Immature natural killer cell (primary cell): ENCODE measurements around the gene SGIP1. TPM values are rescaled to one million over a fixed set of nuclear protein-coding genes. Genes with fewer than 3 reads are reported as not detected.

Source experiments
- DNase-seq, 3 donors: peaks; one replicate each; pipeline ENCODE4 v3.0.0; 2022; ENCODE audit warnings: mixed read lengths in 1 of 3
- H3K27ac Mint-ChIP-seq, 6 donors: one replicate each; pipeline ENCODE4 v1.8.0; 2020; ENCODE audit warnings: mixed read lengths in 6 of 6, mild to moderate bottlenecking in 5 of 6, inconsistent platforms in 4 of 6, moderate library complexity in 3 of 6
- H3K27me3 Mint-ChIP-seq, 3 donors: one replicate each; pipeline ENCODE4 v1.8.0; 2020 to 2021; ENCODE audit warnings: low read depth in 3 of 3, mild to moderate bottlenecking in 3 of 3, mixed read lengths in 3 of 3, moderate library complexity in 3 of 3, inconsistent platforms in 1 of 3
- H3K36me3 Mint-ChIP-seq, 3 donors: one replicate each; pipeline ENCODE4 v1.8.0; 2020; ENCODE audit warnings: mixed read lengths in 3 of 3, inconsistent platforms in 2 of 3, mild to moderate bottlenecking in 2 of 3
- H3K4me1 Mint-ChIP-seq, 2 donors: one replicate each; pipeline ENCODE4 v1.8.0; 2020; ENCODE audit warnings: inconsistent platforms in 2 of 2, mild to moderate bottlenecking in 2 of 2, mixed read lengths in 2 of 2, moderate library complexity in 1 of 2
- H3K4me3 Mint-ChIP-seq, 5 donors: one replicate each; pipeline ENCODE4 v1.8.0; 2020; ENCODE audit warnings: mild to moderate bottlenecking in 5 of 5, mixed read lengths in 5 of 5, inconsistent platforms in 3 of 5, moderate library complexity in 3 of 5
- H3K9me3 Mint-ChIP-seq, 6 donors: one replicate each; pipeline ENCODE4 v1.8.0; 2020; ENCODE audit warnings: mild to moderate bottlenecking in 6 of 6, mixed read lengths in 6 of 6, inconsistent platforms in 4 of 6, moderate library complexity in 3 of 6
- polyA plus RNA-seq, 3 donors: library from polyadenylated mRNA; unstranded; fragments of 300-500 nt; fragmentation: Illumina TruSeq; gene quantifications; one replicate each; pipeline ENCODE4 v1.2.3, GENCODE V29; 2021

Gene SGIP1
- polyA plus RNA-seq, 3 donors from 2014 or later, result not detected

DNA sequence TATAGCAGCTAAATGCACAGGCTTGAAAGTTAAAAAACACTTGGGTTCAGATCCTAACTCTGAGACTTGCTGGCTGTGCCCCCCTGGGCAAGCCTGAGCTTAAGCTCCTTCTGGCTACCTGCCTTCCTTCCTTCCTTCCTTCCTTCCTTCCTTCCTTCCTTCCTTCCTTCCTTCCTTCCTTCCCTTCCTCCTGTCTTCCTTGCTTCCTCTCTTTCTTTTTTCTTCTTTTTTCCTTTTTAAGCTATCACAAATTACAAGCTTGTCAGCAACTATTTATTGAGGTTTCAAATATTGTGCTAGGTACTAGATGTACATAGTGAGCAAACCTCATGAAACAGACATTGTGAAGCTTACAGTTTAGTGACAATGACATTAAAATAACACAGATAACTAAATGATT lies 15.1 kb downstream of the SGIP1 start:
- H3K27me3 Mint-ChIP-seq, result peaks cover 0 to 6% (median 5%) of the 10 kb centered on the region in 3 donors
- DNase-seq, result no peak
- peaks cover 0 to 3% (median under 1%) of the 10 kb centered on the region in 6 donors for H3K9me3 Mint-ChIP-seq
- peaks cover 0 to 4% of the 10 kb centered on the region in 2 donors for H3K4me1 Mint-ChIP-seq
- no peak overlapping the region for H3K4me3 Mint-ChIP-seq
- H3K36me3 Mint-ChIP-seq, result no peaks in the 10 kb centered on the region
- H3K27ac Mint-ChIP-seq, result no peak overlapping the region

DNA sequence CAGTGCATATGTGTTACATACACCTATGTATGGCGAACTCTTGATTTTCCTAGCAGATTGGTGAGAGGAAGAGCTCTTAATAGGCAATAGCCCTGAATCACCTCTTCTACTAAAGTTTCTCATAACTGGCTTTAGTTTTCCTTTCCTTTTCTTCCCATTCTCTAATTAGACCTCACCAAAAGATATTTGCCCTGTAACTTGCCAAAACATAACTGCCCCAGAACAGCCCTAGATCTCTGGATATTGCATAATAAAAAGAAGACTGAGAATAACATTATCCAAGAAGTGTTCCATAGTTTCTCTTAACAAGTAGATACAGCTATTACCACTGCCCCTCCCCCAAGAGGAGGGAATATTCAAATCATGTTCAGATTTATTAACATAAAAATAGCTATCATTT lies 16.3 kb downstream of the SGIP1 start:
- Mint-ChIP-seq H3K4me3 (no peak overlapping the region), H3K36me3 (no peaks in the 10 kb centered on the region), H3K9me3 (peaks cover 0 to 3% (median under 1%) of the 10 kb centered on the region in 6 donors), H3K4me1 (peaks cover 0 to 4% of the 10 kb centered on the region in 2 donors), H3K27me3 (peaks cover 2 to 7% (median 6%) of the 10 kb centered on the region in 3 donors), H3K27ac (no peak overlapping the region)
- DNase-seq, result no peak

DNA sequence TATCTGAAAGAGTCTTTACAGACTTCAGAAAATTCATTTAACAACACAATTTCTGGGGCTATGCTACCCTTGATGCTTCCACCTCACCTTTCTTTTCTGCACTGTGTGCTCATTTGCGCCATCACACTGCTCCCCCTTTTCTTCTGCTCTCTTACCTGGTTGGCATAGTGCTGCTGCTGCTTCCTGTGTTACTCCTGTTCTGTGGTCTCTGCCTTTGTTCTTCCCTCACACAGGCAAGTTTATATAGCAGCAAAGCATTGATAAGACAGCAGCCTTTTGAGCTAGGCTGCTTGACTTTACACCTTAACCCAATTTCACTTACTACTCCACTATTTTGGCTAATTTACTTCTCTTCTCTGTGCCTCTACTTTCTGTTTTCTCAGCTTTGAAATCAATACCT lies 18.3 kb downstream of the SGIP1 start:
- no peak overlapping the region for H3K4me3 Mint-ChIP-seq
- no peak overlapping the region for H3K27ac Mint-ChIP-seq
- no peaks in the 10 kb centered on the region for H3K36me3 Mint-ChIP-seq
- peaks cover 2 to 10% (median 7%) of the 10 kb centered on the region in 3 donors for H3K27me3 Mint-ChIP-seq
- peaks cover 0 to 3% (median 2%) of the 10 kb centered on the region in 6 donors for H3K9me3 Mint-ChIP-seq
- no peak for DNase-seq
- peaks cover 0 to 4% of the 10 kb centered on the region in 2 donors for H3K4me1 Mint-ChIP-seq

DNA sequence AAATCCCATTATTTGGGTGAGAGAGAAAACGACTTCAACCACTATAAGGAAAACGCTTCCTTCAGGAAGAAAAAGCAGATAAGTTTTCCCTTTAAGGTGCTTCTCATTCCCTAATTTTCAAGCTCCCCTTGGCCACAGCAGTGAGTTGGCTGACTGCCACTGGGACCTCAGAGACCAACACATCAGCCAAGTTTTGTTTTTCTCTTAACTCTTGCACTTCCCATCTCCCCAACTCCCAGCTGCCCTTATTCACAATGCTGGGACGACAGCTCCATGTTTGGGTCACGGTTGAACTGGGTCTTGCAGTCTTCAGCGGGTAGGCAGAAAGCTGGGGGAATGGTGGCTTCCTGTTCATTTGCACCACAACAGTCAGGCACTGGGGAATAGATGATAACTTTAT lies 18.9 kb downstream of the SGIP1 start:
- Mint-ChIP-seq H3K4me1 (peaks cover 0 to 4% of the 10 kb centered on the region in 2 donors), H3K27ac (no peak overlapping the region), H3K9me3 (peaks cover 0 to 3% (median 0%) of the 10 kb centered on the region in 6 donors), H3K27me3 (peaks cover 2 to 8% (median 4%) of the 10 kb centered on the region in 3 donors), H3K36me3 (no peaks in the 10 kb centered on the region), H3K4me3 (no peak overlapping the region)
- DNase-seq, result no peak

DNA sequence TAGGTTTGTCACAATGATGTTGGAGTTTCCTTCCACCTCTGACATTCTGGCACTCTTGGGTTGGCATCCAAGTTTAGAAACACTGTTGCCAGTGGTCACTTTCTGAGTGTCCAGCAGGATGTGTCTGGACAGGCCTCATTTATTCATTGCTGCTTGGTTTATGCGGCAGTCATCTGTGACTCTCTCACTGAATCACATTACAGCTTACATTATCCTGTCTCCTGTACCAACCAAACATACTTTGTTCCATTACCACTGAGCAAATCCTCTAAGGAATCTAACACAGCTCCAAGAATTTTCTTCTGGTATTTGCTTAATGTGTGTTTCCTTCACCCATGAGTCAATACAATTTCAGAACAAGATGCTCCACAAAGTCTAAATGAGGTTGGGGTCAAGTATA lies 19.9 kb downstream of the SGIP1 start:
- Mint-ChIP-seq H3K27me3 (peaks cover 2 to 8% (median 4%) of the 10 kb centered on the region in 3 donors), H3K36me3 (no peaks in the 10 kb centered on the region), H3K9me3 (peaks cover 0 to 3% (median 0%) of the 10 kb centered on the region in 6 donors), H3K4me3 (no peak overlapping the region), H3K27ac (no peak overlapping the region), H3K4me1 (peaks cover 0 to 4% of the 10 kb centered on the region in 2 donors)
- no peak for DNase-seq

DNA sequence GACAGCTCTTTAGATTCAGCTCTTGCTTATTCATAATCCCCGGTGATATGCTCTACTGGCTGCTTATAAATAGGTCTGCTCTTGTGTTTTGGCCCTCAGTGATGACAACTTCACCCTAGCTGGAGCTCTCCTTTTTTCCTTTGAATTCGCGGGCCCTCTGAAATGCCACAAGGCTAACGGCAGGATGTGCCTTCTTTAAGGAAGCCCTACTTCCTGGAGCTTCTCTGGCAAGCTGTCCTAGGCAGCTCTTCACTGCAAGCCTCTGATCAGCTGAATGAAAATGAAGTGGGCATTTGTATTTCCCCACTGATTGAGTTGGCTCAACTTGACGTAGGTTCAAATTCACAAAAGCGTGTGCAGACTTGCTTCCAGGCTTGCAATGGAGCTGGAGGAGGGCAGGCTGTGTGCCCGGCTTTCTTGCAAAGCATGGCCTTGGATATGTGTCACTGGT lies 22.2 kb downstream of the SGIP1 start:
- H3K27me3 Mint-ChIP-seq, result peaks cover 1 to 8% (median 2%) of the 10 kb centered on the region in 3 donors
- H3K9me3 Mint-ChIP-seq, result peaks cover 0 to 3% (median 0%) of the 10 kb centered on the region in 6 donors
- no peak for DNase-seq
- H3K4me1 Mint-ChIP-seq, result peaks cover 0 to 4% of the 10 kb centered on the region in 2 donors
- no peaks in the 10 kb centered on the region for H3K36me3 Mint-ChIP-seq
- no peak overlapping the region for H3K4me3 Mint-ChIP-seq
- H3K27ac Mint-ChIP-seq, result no peak overlapping the region

DNA sequence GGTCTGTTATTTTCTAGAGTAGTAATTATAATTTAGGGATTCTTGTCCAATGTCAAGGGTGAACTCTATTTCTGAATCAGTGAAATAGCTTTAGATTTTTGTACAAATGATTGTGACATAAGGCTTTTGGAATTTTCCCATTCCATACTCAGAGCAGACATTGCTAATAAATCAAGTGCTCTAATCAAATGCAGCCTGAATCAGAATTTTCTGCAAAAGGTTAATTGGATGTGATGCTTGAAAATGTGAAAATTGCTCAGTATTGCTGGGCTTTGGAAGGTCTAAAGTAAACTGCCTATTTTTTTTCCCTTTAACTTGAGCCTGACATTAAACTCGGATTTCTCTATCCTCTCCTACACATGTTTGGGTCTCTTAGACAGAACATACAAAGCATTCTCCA lies 23.2 kb downstream of the SGIP1 start:
- no peak overlapping the region for H3K27ac Mint-ChIP-seq
- H3K36me3 Mint-ChIP-seq, result no peaks in the 10 kb centered on the region
- peaks cover 0 to 3% (median under 1%) of the 10 kb centered on the region in 6 donors for H3K9me3 Mint-ChIP-seq
- peaks cover 1 to 8% (median 2%) of the 10 kb centered on the region in 3 donors for H3K27me3 Mint-ChIP-seq
- DNase-seq, result no peak
- peaks cover 0 to 4% of the 10 kb centered on the region in 2 donors for H3K4me1 Mint-ChIP-seq
- no peak overlapping the region for H3K4me3 Mint-ChIP-seq

DNA sequence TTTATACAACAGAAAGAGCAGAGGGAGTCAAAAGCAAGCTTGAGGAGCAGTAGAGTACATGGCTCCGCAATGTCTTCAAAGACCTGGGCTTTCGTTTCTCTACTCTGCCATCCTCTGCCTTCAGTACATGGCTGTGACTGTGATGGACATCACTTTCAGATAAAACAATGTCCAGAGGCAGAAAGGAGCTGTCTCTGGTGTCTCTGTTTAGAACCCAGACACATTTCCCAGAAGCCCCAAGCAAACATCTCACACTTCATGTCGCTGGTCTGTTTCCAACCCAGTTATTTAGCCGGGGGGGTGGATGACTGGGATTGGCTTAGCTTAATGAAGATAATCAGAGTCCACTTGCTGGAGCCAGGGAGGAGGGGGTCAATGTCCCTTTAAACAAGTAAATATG lies 25.6 kb downstream of the SGIP1 start:
- Mint-ChIP-seq H3K27me3 (peaks cover 1 to 4% (median 2%) of the 10 kb centered on the region in 3 donors), H3K36me3 (no peaks in the 10 kb centered on the region), H3K9me3 (peaks cover 0 to 3% (median 0%) of the 10 kb centered on the region in 6 donors), H3K4me3 (no peak overlapping the region), H3K27ac (no peak overlapping the region), H3K4me1 (no peaks in the 10 kb centered on the region)
- DNase-seq, result no peak

DNA sequence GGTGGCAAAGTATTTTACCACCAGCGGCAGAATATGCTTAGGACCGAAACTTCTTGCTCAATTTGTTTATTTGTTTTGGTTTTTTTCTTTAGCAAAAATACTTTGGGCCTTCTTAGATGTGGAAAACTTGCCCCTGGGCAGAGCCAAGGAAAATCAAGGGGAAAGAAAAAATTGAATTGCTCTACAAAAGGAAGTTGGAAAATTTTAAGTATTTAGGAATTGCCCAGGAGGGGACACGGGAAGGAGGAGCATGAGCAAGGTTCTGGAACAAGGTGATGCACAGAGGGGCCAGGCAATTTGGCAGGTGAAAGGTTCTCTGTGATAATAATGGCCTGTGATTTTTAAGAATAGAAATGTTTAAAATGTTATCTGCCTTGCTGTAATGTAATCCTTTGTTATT lies 28.6 kb downstream of the SGIP1 start:
- H3K4me1 Mint-ChIP-seq, result no peaks in the 10 kb centered on the region
- H3K36me3 Mint-ChIP-seq, result no peaks in the 10 kb centered on the region
- no peaks in the 10 kb centered on the region for H3K27me3 Mint-ChIP-seq
- no peak overlapping the region for H3K4me3 Mint-ChIP-seq
- no peak overlapping the region for H3K27ac Mint-ChIP-seq
- H3K9me3 Mint-ChIP-seq, result peaks cover 0 to 3% (median 0%) of the 10 kb centered on the region in 6 donors
- no peak for DNase-seq

DNA sequence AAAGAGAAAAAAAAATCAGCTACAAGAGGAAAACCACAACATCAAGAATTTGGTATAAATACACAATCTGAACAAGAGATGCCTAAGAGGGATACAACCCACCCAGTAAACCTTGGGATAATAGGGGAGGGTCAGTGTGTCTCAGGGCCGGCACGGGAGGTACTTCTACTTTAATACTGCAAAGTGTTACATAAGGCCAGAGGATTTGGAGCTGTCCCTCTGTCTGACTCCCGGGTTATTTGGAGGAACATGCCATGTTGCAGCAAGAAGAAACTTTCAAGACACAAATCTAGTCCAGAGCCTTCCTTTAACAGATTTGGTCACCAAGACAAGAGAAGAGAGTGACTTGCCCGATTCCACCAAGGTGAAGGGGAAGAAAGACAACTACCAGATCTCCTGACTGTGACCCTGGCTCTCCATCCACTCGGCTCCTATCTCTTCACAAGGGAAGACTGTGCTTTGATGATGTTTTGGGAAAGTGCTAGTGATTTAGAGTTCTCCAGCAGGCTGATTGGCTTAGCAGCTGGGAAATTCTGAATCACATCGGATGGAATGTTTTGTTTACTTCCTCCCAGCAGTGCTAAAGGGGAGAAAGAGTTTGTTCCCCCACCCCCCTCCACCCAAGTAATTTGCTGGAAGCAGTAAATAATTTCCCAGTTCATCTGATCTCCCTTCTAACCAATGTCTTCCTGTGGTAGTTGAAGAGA lies 29.3 kb downstream of the SGIP1 start:
- H3K27me3 Mint-ChIP-seq, result no peaks in the 10 kb centered on the region
- no peaks in the 10 kb centered on the region for H3K36me3 Mint-ChIP-seq
- no peak for DNase-seq
- H3K4me3 Mint-ChIP-seq, result no peak overlapping the region
- no peaks in the 10 kb centered on the region for H3K4me1 Mint-ChIP-seq
- peaks cover 0 to 5% (median 0%) of the 10 kb centered on the region in 6 donors for H3K9me3 Mint-ChIP-seq
- no peak overlapping the region for H3K27ac Mint-ChIP-seq

DNA sequence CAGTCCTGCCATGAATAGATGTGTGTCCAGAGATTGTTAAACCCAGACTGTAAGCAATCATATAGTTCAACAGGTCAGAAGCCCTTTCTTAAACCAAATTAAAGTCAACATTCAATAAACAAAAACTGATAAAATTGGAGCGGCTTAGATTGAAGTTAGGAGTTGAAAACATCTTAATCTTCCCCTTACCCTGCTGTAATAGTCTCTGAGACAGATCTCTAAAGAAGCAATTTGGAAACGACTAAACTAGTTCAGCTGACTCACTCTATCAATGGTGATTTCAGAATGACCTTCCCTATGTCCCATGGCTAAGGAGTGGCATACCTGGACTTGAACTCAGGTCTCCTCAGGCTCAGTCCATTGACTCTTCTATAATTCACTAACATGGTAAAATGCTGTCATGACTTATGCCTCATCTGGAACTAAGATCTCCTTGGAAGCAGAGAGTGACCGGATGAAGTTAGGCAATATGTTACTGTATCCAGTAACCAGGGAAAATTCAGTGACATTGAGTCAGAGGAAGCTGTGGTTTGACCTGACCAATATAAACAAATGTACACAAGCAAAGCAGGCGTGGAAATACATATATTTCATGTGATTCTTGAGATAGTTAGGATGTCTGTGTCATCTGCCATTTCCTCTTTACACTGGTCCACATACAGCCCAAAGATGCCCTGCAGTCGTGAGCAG lies 30.1 kb downstream of the SGIP1 start:
- no peak for DNase-seq
- H3K9me3 Mint-ChIP-seq, result peaks cover 0 to 7% (median 0%) of the 10 kb centered on the region in 6 donors
- no peak overlapping the region for H3K4me3 Mint-ChIP-seq
- no peak overlapping the region for H3K27ac Mint-ChIP-seq
- H3K27me3 Mint-ChIP-seq, result no peaks in the 10 kb centered on the region
- H3K4me1 Mint-ChIP-seq, result no peaks in the 10 kb centered on the region
- no peaks in the 10 kb centered on the region for H3K36me3 Mint-ChIP-seq

DNA sequence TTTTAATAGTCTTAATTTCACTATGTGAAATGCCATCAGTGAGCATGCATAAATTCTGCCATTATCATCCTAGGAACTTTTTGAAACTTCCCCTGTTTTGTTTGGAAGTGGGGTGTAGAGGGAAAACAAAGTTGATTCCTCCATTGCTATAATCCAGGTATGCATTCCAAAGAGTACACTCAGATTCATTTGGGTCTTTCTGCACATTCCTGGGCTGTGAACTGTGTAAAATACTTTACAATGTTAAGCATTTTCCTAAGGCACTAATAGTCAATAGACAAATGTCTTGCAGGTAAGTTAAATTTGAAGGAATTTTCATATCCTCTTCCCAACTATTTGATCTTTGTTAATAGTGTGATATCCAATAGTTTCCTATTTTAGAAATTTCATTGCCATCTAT lies 36.2 kb downstream of the SGIP1 start:
- H3K27me3 Mint-ChIP-seq, result peaks cover 0 to 1% (median 0%) of the 10 kb centered on the region in 3 donors
- no peak for DNase-seq
- no peak overlapping the region for H3K27ac Mint-ChIP-seq
- no peaks in the 10 kb centered on the region for H3K36me3 Mint-ChIP-seq
- peaks cover 0 to 6% (median 0%) of the 10 kb centered on the region in 6 donors for H3K9me3 Mint-ChIP-seq
- no peak overlapping the region for H3K4me3 Mint-ChIP-seq
- no peaks in the 10 kb centered on the region for H3K4me1 Mint-ChIP-seq

DNA sequence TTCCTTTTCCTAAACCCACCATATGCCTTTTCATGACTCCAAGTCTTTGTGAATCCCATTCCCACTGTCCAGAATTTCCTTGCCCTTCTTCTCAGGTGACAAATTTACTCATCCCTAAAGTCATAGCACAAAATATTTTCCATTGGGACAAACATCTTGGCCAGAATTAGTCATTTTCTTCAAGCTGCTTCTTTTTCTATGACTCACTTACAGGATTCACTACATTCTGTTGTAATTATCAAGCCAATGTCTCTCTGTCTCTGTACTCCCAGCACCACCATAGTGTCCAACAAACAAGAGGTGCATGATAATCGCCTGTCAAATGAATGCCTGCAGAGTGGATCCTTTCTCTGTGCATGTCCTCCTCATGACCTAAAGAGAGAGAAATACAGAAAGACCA lies 37.8 kb downstream of the SGIP1 start:
- Mint-ChIP-seq H3K27ac (no peak overlapping the region), H3K4me1 (no peaks in the 10 kb centered on the region), H3K27me3 (peaks cover 0 to 1% (median 0%) of the 10 kb centered on the region in 3 donors), H3K36me3 (no peaks in the 10 kb centered on the region), H3K9me3 (peaks cover 0 to 6% (median 0%) of the 10 kb centered on the region in 6 donors), H3K4me3 (no peak overlapping the region)
- no peak for DNase-seq

DNA sequence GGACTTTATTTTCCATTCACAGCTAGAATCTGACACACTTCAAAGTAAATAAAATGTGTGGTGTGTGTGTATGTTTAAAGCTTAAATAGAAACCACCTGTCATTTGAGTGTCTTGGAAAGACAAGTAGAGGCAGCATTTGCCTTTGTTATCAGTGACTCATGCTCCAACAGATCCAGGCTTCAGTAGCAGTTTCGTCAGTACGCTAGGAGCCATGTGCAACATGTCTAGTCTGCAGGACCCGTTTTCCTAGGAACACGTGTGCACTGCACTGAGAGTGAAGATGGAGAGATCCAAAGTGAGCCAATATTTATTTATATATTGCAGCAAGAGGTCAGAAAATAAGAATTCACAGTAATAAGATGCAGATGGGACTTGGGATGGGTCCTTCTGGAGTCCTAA lies 41.8 kb downstream of the SGIP1 start:
- peaks cover 0 to 4% (median 3%) of the 10 kb centered on the region in 3 donors for H3K27me3 Mint-ChIP-seq
- H3K27ac Mint-ChIP-seq, result no peak overlapping the region

More for the DNA sequence above, 41.8 kb downstream of the SGIP1 start:
- Mint-ChIP-seq H3K9me3 (peaks cover 0 to 2% (median 0%) of the 10 kb centered on the region in 6 donors), H3K4me3 (no peak overlapping the region), H3K36me3 (no peaks in the 10 kb centered on the region), H3K4me1 (no peaks in the 10 kb centered on the region)
- no peak for DNase-seq
